ENCODE measurements around the gene IFNB1.

The IFNB1 gene

GRCh38 chr9:21077781-21078180 lies at the start of gene IFNB1:
IFNB1 (minus strand) TSS chr9:21077942; CDS start chr9:21077869, 73 bp downstream.
- DNase-seq (no peak), ATAC-seq (no peak)
- H3K4me1 Mint-ChIP-seq, result peaks cover 35% of the 10 kb centered on the region
- no peak within 1 kb of the TSS for H3K4me3 Mint-ChIP-seq
- H3K27ac Mint-ChIP-seq, result peak within 1 kb of the TSS in 1 of 2 donors; percentile 89
- peaks cover 0 to 9% of the 10 kb centered on the region in 2 donors for H3K9me3 Mint-ChIP-seq
- no peaks in the 10 kb centered on the region for H3K27me3 Mint-ChIP-seq

DNA sequence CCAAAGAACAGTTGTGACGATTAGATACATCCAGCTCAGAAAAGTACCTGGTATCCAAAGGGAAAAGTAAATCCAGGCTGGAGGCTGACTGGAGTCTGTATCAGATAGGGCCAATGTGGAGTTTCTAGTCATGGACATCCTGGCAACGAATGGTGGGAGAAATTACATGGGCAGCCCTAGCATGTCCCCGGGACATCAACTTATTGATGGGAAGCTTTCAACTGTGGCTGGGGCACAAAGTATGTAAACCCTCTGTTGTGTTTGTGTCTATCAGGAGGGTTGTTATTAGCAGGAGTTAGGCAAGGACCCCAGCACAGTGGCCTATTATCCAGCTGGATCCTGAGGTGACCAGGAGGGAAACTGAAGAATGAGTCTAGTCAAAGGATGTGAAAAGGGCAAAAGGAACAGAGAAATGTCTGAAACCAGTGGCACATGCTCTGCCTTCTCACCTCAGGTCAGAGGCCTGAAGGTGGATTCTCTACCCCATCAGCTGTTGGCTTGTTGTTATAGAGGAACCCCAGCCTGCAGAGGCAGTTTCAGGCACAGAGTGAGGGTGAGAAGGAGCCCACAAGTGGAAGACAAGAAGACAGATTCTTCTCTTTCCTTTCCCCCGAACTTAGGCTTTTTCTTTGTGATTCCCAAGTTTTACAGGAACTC lies 44.0 kb upstream of the IFNB1 start:
- Mint-ChIP-seq H3K27ac (peak overlapping the region in 1 of 2 donors; percentile 62), H3K9me3 (peaks cover 0 to 7% of the 10 kb centered on the region in 2 donors), H3K4me1 (peaks cover 26% of the 10 kb centered on the region), H3K4me3 (no peak overlapping the region), H3K27me3 (peaks cover 50% of the 10 kb centered on the region)
- DNase-seq (peak in 1 of 2 donors; percentile 32), ATAC-seq (peak; percentile 94)

DNA sequence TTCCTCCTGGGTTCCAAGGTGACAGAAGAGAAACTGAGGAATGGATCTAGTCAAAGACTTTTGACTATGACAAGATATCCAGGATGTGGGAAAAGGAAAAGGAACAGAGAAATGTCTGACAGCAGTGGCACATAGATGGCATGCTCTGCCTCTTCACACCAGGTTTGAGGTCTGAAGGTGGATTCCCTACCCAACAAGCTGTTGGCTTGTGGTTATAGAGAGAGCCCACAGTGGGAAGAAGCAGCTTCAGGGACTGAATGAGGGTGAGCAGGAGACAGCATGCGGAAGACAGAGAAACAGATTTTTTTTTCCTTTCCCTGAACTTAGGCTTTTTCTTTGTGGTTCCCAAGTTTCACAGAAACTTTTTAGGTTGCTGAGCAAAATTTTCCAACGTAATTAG lies 43.3 kb upstream of the IFNB1 start:
- H3K27ac Mint-ChIP-seq, result no peak overlapping the region
- H3K9me3 Mint-ChIP-seq, result peaks cover 0 to under 1% of the 10 kb centered on the region in 2 donors
- H3K4me1 Mint-ChIP-seq, result peaks cover 26% of the 10 kb centered on the region
- peaks cover 49% of the 10 kb centered on the region for H3K27me3 Mint-ChIP-seq
- no peak overlapping the region for H3K4me3 Mint-ChIP-seq
- DNase-seq, result peak in 1 of 2 donors; percentile 35
- peak; percentile 84 for ATAC-seq

DNA sequence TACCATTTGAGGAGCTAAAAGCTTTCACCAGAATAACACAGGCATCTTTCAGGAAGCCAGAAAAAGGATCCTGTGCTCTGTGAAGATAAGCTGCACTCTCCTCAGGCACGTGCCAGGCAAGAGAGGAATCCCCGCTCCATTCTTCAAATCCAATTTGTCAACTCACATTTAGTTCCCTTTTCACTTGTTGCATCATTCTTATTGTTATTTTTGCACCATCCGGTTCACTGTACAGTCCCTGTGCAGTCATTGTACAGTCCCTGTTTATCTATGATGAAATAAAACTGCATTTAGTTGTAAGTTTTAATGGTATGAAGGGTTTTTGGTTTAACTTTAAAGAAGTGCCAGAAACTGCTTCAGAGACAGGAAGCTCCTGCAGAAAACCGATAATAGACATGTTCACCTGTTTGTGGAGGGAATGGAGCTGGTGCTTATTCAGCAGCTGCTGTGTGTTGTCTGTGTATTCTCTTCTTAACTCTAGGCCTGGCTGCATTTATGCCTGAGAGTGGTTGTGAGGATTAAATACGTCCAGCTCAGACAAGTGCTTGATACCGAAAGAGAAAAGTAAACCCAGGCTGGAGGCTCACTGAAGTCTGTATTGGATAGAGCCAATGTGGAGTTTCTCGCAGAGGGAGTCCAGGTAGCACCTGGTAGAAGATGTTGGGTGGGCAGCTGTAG lies 41.5 kb upstream of the IFNB1 start:
- Mint-ChIP-seq H3K27me3 (peaks cover 42% of the 10 kb centered on the region), H3K4me1 (peaks cover 26% of the 10 kb centered on the region), H3K4me3 (no peak overlapping the region), H3K27ac (peak overlapping the region in 1 of 2 donors; percentile 21), H3K9me3 (no peaks in the 10 kb centered on the region)
- ATAC-seq (peak; percentile 47), DNase-seq (no peak)

GRCh38 chr9:21114311-21114710 lies 36.6 kb upstream of the IFNB1 start:
- DNase-seq (no peak), ATAC-seq (no peak)
- Mint-ChIP-seq H3K9me3 (no peaks in the 10 kb centered on the region), H3K4me3 (no peak overlapping the region), H3K4me1 (peaks cover 4% of the 10 kb centered on the region), H3K27me3 (peaks cover 27% of the 10 kb centered on the region), H3K27ac (no peak overlapping the region)

- Mint-ChIP-seq H3K4me3 (no peak overlapping the region), H3K9me3 (no peaks in the 10 kb centered on the region), H3K4me1 (no peaks in the 10 kb centered on the region), H3K27ac (no peak overlapping the region), H3K27me3 (no peaks in the 10 kb centered on the region)
- DNase-seq, result peak in 1 of 2 donors; percentile 42
- ATAC-seq, result peak; percentile 87
Observed at GRCh38 chr9:21110708-21111576, 33.2 kb upstream of the IFNB1 start.

DNA sequence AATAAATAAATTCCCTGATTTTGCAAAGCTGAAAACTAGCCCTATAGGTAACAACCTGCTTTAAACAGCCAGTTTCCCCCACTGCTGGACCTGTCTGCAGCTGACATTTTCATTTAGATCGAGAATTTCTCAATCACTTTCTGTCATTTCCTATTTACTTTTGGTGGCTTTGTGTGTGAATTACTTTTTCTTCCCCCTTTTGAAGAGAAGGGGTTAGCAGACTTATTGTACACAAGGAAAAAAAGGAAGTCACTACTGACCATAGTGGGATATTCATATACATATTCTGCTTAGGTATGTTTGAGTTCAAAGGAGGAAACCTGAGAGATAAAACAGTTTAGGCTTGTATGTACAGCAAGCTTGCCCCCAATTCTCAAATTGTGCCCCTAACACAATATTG lies 27.0 kb upstream of the IFNB1 start:
- H3K27me3 Mint-ChIP-seq, result no peaks in the 10 kb centered on the region
- H3K4me1 Mint-ChIP-seq, result peaks cover 8% of the 10 kb centered on the region
- H3K9me3 Mint-ChIP-seq, result no peaks in the 10 kb centered on the region
- DNase-seq, result no peak
- no peak for ATAC-seq
- H3K27ac Mint-ChIP-seq, result no peak overlapping the region
- no peak overlapping the region for H3K4me3 Mint-ChIP-seq

DNA sequence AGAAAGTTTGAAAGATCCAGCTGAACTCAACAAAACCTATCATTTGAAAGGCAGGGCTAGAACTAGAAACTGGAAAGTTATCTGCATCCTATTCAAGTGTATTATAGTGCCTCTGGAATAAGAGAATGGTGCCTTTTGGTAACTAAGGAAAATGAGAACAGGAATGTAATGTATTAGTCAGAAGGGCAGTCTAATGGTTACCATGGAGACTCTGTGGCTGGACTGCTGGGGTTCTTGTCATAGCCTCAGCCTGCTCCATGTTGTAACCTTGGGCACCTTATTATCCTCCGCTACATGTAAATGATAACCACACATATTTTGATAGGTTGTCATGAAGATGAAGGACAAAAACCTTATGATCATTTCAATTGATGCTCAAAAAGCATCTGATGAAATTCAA lies 24.6 kb upstream of the IFNB1 start:
- DNase-seq, result no peak
- Mint-ChIP-seq H3K27ac (no peak overlapping the region), H3K27me3 (no peaks in the 10 kb centered on the region), H3K4me3 (no peak overlapping the region), H3K9me3 (peaks cover 0 to 3% of the 10 kb centered on the region in 2 donors), H3K4me1 (peaks cover 11% of the 10 kb centered on the region)
- ATAC-seq, result no peak

- Mint-ChIP-seq H3K27me3 (no peaks in the 10 kb centered on the region), H3K4me3 (peak overlapping the region in 1 of 2 donors; percentile 83), H3K9me3 (peaks cover 4 to 6% of the 10 kb centered on the region in 2 donors), H3K27ac (peak overlapping the region; percentile 99), H3K4me1 (peaks cover 39% of the 10 kb centered on the region)
- ATAC-seq (no peak), DNase-seq (no peak)
Observed at GRCh38 chr9:21097817-21098216, 20.1 kb upstream of the IFNB1 start.

DNA sequence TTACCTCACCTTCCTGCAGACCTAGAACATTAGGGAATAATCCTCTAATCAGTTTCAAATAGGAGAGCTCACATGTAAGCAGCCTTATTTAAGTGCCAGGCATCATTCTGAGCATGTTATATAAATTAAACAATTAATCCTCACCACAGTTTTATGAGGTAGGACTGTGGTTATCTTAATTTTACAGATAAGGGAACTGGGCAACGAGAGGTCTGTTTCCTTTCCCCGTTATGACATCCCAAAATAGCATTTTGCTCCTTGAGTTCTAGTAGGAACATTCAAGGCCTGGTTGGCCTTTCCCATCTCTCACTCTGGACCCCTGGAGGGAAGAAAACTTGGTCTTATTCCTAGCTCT lies 19.1 kb upstream of the IFNB1 start:
- Mint-ChIP-seq H3K27ac (peak overlapping the region; percentile 99), H3K4me3 (peak overlapping the region; percentile 82 to 83), H3K27me3 (no peaks in the 10 kb centered on the region), H3K9me3 (peaks cover 6 to 8% of the 10 kb centered on the region in 2 donors), H3K4me1 (peaks cover 46% of the 10 kb centered on the region)
- ATAC-seq (no peak), DNase-seq (no peak)

DNA sequence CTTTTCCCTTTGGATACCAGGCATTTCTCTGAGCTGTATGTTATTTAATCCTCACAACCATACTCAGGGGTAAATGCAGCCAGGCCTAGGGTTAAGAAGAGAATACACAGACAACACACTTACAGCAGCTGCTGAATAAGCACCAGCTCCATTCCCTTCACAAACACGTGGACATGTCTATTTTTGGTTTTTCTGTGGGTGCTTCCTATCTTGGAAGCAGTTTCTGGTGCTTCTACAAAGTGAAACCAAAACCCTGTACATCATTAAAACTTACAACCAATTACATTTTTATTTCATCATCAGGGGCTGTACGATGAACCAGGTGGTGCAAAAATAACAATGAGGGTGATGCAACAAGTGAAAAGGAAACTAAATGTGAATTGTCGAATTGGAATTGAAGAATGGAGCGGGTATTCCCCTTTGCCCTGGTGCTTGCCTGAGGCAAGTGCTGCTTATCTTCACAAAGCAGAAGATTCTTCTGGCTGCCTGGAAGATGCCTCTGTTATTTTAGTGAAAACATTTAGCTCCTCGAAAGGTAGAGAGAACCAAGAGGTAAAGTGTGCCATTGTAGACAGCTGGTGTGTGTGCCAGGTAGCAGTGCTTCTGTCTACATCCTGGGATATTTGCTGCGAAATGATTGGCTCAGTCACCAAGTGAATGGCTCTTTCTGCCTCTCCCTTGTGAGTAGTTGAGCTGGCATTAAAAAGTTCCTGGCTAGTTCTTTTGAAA lies 18.6 kb upstream of the IFNB1 start:
- Mint-ChIP-seq H3K4me1 (peaks cover 51% of the 10 kb centered on the region), H3K9me3 (peaks cover 6 to 8% of the 10 kb centered on the region in 2 donors), H3K27ac (peak overlapping the region; percentile 99), H3K27me3 (no peaks in the 10 kb centered on the region), H3K4me3 (peak overlapping the region; percentile 82 to 83)
- peak; percentile 94 for ATAC-seq
- peak; percentile 59 to 70 for DNase-seq

DNA sequence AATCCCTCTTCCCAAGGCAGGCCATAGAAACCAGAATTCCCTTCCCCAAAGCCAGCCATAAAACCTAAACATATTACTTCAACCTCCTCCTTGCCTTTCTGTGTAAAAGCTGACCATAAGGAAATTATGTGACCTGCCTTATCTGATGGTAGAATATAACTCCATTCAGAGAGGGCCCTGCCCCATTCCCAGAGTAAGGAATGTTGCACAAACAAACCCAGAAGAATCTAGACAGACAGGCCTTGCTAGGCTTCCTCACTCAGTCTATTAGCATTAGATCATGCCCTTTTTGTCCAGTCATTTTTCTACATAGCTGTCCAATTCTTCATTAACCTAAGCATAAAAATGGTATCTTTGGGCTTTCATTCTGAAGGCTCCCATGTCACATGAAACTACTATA lies 17.8 kb upstream of the IFNB1 start:
- DNase-seq (no peak), ATAC-seq (no peak)
- Mint-ChIP-seq H3K27me3 (no peaks in the 10 kb centered on the region), H3K27ac (peak overlapping the region; percentile 99), H3K4me3 (peak overlapping the region; percentile 82 to 83), H3K4me1 (peaks cover 52% of the 10 kb centered on the region), H3K9me3 (peaks cover 6 to 8% of the 10 kb centered on the region in 2 donors)

GRCh38 chr9:21086538-21086937 lies 8.8 kb upstream of the IFNB1 start:
- Mint-ChIP-seq H3K27ac (no peak overlapping the region), H3K9me3 (peaks cover 0 to 12% of the 10 kb centered on the region in 2 donors), H3K4me3 (no peak overlapping the region), H3K27me3 (no peaks in the 10 kb centered on the region), H3K4me1 (peaks cover 26% of the 10 kb centered on the region)
- ATAC-seq (no peak), DNase-seq (no peak)

DNA sequence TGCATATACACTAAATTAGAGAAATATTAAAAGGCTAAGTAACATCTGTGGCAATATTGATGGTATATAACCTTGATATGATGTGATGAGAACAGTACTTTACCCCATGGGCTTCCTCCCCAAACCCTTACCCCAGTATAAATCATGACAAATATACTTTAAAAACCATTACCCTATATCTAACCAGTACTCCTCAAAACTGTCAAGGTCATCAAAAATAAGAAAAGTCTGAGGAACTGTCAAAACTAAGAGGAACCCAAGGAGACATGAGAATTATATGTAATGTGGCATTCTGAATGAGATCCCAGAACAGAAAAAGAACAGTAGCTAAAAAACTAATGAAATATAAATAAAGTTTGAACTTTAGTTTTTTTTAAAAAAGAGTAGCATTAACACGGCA lies 7.3 kb upstream of the IFNB1 start:
- DNase-seq, result no peak
- Mint-ChIP-seq H3K27ac (no peak overlapping the region), H3K4me3 (no peak overlapping the region), H3K9me3 (peaks cover 5 to 12% of the 10 kb centered on the region in 2 donors), H3K27me3 (no peaks in the 10 kb centered on the region), H3K4me1 (peaks cover 33% of the 10 kb centered on the region)
- ATAC-seq, result no peak

GRCh38 chr9:21084242-21084850 lies 6.6 kb upstream of the IFNB1 start:
- H3K9me3 Mint-ChIP-seq, result peaks cover 7 to 12% of the 10 kb centered on the region in 2 donors
- no peaks in the 10 kb centered on the region for H3K27me3 Mint-ChIP-seq
- DNase-seq, result no peak
- peaks cover 33% of the 10 kb centered on the region for H3K4me1 Mint-ChIP-seq
- ATAC-seq, result no peak
- no peak overlapping the region for H3K4me3 Mint-ChIP-seq
- no peak overlapping the region for H3K27ac Mint-ChIP-seq

Measured in stimulated activated naive CD8-positive, alpha-beta T cell treated with anti-CD3 and anti-CD28 coated beads, Interleukin-15, amount 100 ng/mL, for 72 hours (primary cell).